Naive thymus-derived CD4-positive, alpha-beta T cell (primary cell): ENCODE results near the gene TNIK. TPM values are rescaled to one million over a fixed set of nuclear protein-coding genes. Genes with fewer than 3 reads are reported as not detected.

Experiments used
- ATAC-seq: fragments of 150-1000 bp; cut with Tn5 transposase; 2 replicates; pipeline ENCODE4 v1.10.0; 2021; ENCODE audit warnings: mild to moderate bottlenecking, moderate library complexity
- CTCF ChIA-PET: fragments of 350-600 bp; sonication (Branson Sonifier 250); formaldehyde crosslinking; loops from one replicate; lab custom pipeline; 2021; ENCODE audit warnings: antibody characterized with exemption; lab: Charles Lee
- POLR2A ChIA-PET: fragments of 350-600 bp; sonication (Branson Sonifier 250); formaldehyde crosslinking; loops from one replicate; lab custom pipeline; 2021; ENCODE audit warnings: antibody characterized with exemption, inconsistent platforms; lab: Charles Lee
- DNase-seq, 9 donors: peaks; one replicate each; pipeline versions ENCODE4 v3.0.0 to v3.0.0-alpha.2; 2020 to 2022; ENCODE audit warnings: mixed read lengths in 1 of 9
- H3K27ac ChIP-seq: one replicate; pipeline ENCODE4 v1.7.0; 2013; ENCODE audit warnings: mild to moderate bottlenecking, low read depth, low read length, moderate library complexity
- H3K27me3 ChIP-seq, 2 donors: one replicate each; pipeline ENCODE4 v1.7.0; 2013; ENCODE audit warnings: low read length in 2 of 2, mild to moderate bottlenecking in 2 of 2, moderate library complexity in 2 of 2; ENCODE audit not compliant: control insufficient read depth in 2 of 2, insufficient read depth in 2 of 2
- H3K36me3 ChIP-seq, 3 experiments: 1 replicate in 2 of 3; 2 replicates in 1 of 3; pipeline ENCODE4 v1.7.0; 2013; ENCODE audit warnings: low read length in 3 of 3, mild to moderate bottlenecking in 3 of 3, moderate library complexity in 1 of 3; ENCODE audit not compliant: insufficient read depth in 3 of 3, control insufficient read depth in 2 of 3
- H3K4me1 ChIP-seq, 2 donors: one replicate each; pipeline ENCODE4 v1.7.0; 2013; ENCODE audit warnings: low read length in 2 of 2, mild to moderate bottlenecking in 2 of 2, moderate library complexity in 1 of 2; ENCODE audit not compliant: control insufficient read depth in 2 of 2, insufficient read depth in 2 of 2
- H3K4me3 ChIP-seq: 2 replicates; pipeline ENCODE4 v1.7.0; 2013; ENCODE audit warnings: mild to moderate bottlenecking, low read length
- H3K9me3 ChIP-seq, 3 experiments: 1 replicate in 2 of 3; 2 replicates in 1 of 3; pipeline ENCODE4 v1.7.0; 2013; ENCODE audit warnings: low read length in 3 of 3; ENCODE audit not compliant: control insufficient read depth in 2 of 3
- H3K27ac Mint-ChIP-seq, 9 donors: one replicate each; pipeline ENCODE4 v1.8.0; 2020 to 2022; ENCODE audit warnings: mixed read lengths in 9 of 9, mild to moderate bottlenecking in 8 of 9, moderate library complexity in 5 of 9, inconsistent platforms in 2 of 9
- H3K27me3 Mint-ChIP-seq, 5 donors: one replicate each; pipeline ENCODE4 v1.8.0; 2021 to 2022; ENCODE audit warnings: mixed read lengths in 5 of 5, mild to moderate bottlenecking in 1 of 5
- H3K36me3 Mint-ChIP-seq, 5 donors: one replicate each; pipeline ENCODE4 v1.8.0; 2020 to 2022; ENCODE audit warnings: mixed read lengths in 5 of 5, mild to moderate bottlenecking in 3 of 5, inconsistent platforms in 1 of 5
- H3K4me1 Mint-ChIP-seq, 7 donors: one replicate each; pipeline ENCODE4 v1.8.0; 2020 to 2022; ENCODE audit warnings: mixed read lengths in 7 of 7, mild to moderate bottlenecking in 3 of 7, inconsistent platforms in 1 of 7
- H3K4me3 Mint-ChIP-seq, 10 donors: one replicate each; pipeline ENCODE4 v1.8.0; 2020 to 2022; ENCODE audit warnings: mild to moderate bottlenecking in 10 of 10, mixed read lengths in 10 of 10, moderate library complexity in 6 of 10, inconsistent platforms in 2 of 10
- H3K9me3 Mint-ChIP-seq, 11 donors: one replicate each; pipeline ENCODE4 v1.8.0; 2020 to 2022; ENCODE audit warnings: mixed read lengths in 11 of 11, mild to moderate bottlenecking in 4 of 11, inconsistent platforms in 1 of 11, moderate library complexity in 1 of 11
- intact Hi-C, 2 donors: fragments of 100-400 bp; cut with micrococcal nuclease; formaldehyde crosslinking; loops; one replicate each; pipeline ENCODE4 v1.15.1; 2023
- polyA plus RNA-seq, 2 donors: library from polyadenylated mRNA; unstranded; fragments of 300-500 nt; fragmentation: Illumina TruSeq; gene quantifications; one replicate each; pipeline ENCODE4 v1.2.3, GENCODE V29; 2021
- total RNA-seq, 6 experiments: library from RNA in 5 of 6; stranded (reverse) in 5 of 6; gene quantifications; 1 replicate in 5 of 6; 2 replicates in 1 of 6; pipeline ENCODE4 v1.2.3 and lab custom pipeline; 2021 to 2026

The TNIK gene
- total and polyA plus RNA-seq, 7 experiments from 2014 or later = 20.2 to 74.9 (median 66.3) TPM

- DNase-seq (no peak), ATAC-seq (no peak)
- ChIA-PET POLR2A (interaction anchor here (0.6 kb wide), 1 partner anchor 652 kb away, joined by 6 read pairs; no protein-coding TSS in a partner anchor), CTCF (interaction anchor here (0.6 kb wide), 1 partner anchor 132 kb away, joined by 3 read pairs; no protein-coding TSS in a partner anchor)
- H3K4me1 ChIP-seq = no peaks in the 10 kb centered on the region
- H3K9me3 Mint-ChIP-seq = peaks cover 0 to under 1% (median 0%) of the 10 kb centered on the region in 11 donors
- no peaks in the 10 kb centered on the region for H3K27me3 ChIP-seq
- no peak overlapping the region for H3K27ac Mint-ChIP-seq
- no peaks in the 10 kb centered on the region for H3K36me3 Mint-ChIP-seq
- no peaks in the 10 kb centered on the region for H3K9me3 ChIP-seq
- peaks cover 9 to 36% (median 29%) of the 10 kb centered on the region in 5 donors for H3K27me3 Mint-ChIP-seq
- H3K4me1 Mint-ChIP-seq = no peaks in the 10 kb centered on the region
- no peak overlapping the region for H3K27ac ChIP-seq
- H3K36me3 ChIP-seq = no peaks in the 10 kb centered on the region
- H3K4me3 Mint-ChIP-seq = no peak overlapping the region
- H3K4me3 ChIP-seq = no peak overlapping the region
- intact Hi-C loops = no loop called here
These were observed 413.4 kb downstream of the TNIK start for GRCh38 chr3:171046760-171047159.

GRCh38 chr3:171044835-171045793, 415.1 kb downstream of the TNIK start:
- Histone ChIP-seq H3K27ac (no peak overlapping the region), H3K27me3 (no peaks in the 10 kb centered on the region), H3K36me3 (no peaks in the 10 kb centered on the region), H3K4me3 (no peak overlapping the region), H3K4me1 (no peaks in the 10 kb centered on the region), H3K9me3 (no peaks in the 10 kb centered on the region)
- POLR2A ChIA-PET = no interaction called here
- Mint-ChIP-seq H3K4me3 (no peak overlapping the region), H3K36me3 (no peaks in the 10 kb centered on the region), H3K27ac (no peak overlapping the region), H3K4me1 (no peaks in the 10 kb centered on the region), H3K27me3 (peaks cover 9 to 42% (median 31%) of the 10 kb centered on the region in 5 donors), H3K9me3 (no peaks in the 10 kb centered on the region)
- ATAC-seq (no peak), DNase-seq (no peak)
- CTCF ChIA-PET = no interaction called here
- intact Hi-C loops = no loop called here

DNA sequence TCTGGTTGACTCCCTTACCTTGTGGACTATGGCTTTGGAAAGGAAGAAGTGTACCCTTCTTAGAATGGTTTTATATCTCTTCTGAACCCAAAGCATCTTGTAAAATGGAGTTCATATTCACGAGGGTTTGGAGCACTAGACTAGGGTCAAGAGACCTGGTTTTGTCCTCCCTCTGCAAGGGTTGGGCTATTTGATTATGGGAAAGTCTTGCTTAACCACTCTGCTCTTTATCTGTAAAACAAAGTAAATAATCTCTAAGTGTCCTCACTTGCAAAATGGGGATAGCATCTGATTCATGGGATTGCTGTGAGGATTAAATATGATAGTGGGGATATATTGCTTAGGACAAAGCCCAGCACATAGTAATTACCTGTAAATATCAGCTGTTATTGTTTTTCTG, 415.8 kb downstream of the TNIK start:
- H3K27me3 ChIP-seq = no peaks in the 10 kb centered on the region
- Mint-ChIP-seq H3K9me3 (no peaks in the 10 kb centered on the region), H3K36me3 (no peaks in the 10 kb centered on the region), H3K4me3 (no peak overlapping the region), H3K27me3 (peaks cover 12 to 37% (median 34%) of the 10 kb centered on the region in 5 donors), H3K27ac (no peak overlapping the region), H3K4me1 (no peaks in the 10 kb centered on the region)
- no peaks in the 10 kb centered on the region for H3K9me3 ChIP-seq
- intact Hi-C loops = no loop called here
- CTCF ChIA-PET = no interaction called here
- ATAC-seq (no peak), DNase-seq (no peak)
- no peaks in the 10 kb centered on the region for H3K4me1 ChIP-seq
- H3K36me3 ChIP-seq = no peaks in the 10 kb centered on the region
- H3K4me3 ChIP-seq = no peak overlapping the region
- H3K27ac ChIP-seq = no peak overlapping the region
- POLR2A ChIA-PET = no interaction called here

- Histone ChIP-seq H3K27me3 (no peaks in the 10 kb centered on the region), H3K4me3 (no peak overlapping the region), H3K4me1 (no peaks in the 10 kb centered on the region), H3K36me3 (no peaks in the 10 kb centered on the region), H3K27ac (no peak overlapping the region), H3K9me3 (no peaks in the 10 kb centered on the region)
- ChIA-PET POLR2A (no interaction called here), CTCF (no interaction called here)
- ATAC-seq (no peak), DNase-seq (no peak)
- Mint-ChIP-seq H3K27ac (no peak overlapping the region), H3K27me3 (peaks cover 31 to 46% (median 42%) of the 10 kb centered on the region in 5 donors), H3K4me3 (no peak overlapping the region), H3K36me3 (no peaks in the 10 kb centered on the region), H3K9me3 (no peaks in the 10 kb centered on the region), H3K4me1 (no peaks in the 10 kb centered on the region)
- intact Hi-C loops = no loop called here
These were observed 420.5 kb downstream of the TNIK start for GRCh38 chr3:171039674-171040073.

GRCh38 chr3:171038342-171038741, 421.9 kb downstream of the TNIK start:
- Histone ChIP-seq H3K27ac (no peak overlapping the region), H3K27me3 (no peaks in the 10 kb centered on the region), H3K36me3 (no peaks in the 10 kb centered on the region), H3K9me3 (no peaks in the 10 kb centered on the region), H3K4me3 (no peak overlapping the region), H3K4me1 (no peaks in the 10 kb centered on the region)
- CTCF ChIA-PET = no interaction called here
- DNase-seq = no peak
- POLR2A ChIA-PET = no interaction called here
- Mint-ChIP-seq H3K4me1 (no peaks in the 10 kb centered on the region), H3K27ac (no peak overlapping the region), H3K9me3 (no peaks in the 10 kb centered on the region), H3K27me3 (peaks cover 28 to 51% (median 49%) of the 10 kb centered on the region in 5 donors), H3K36me3 (no peaks in the 10 kb centered on the region), H3K4me3 (no peak overlapping the region)
- intact Hi-C loops = no loop called here
- no peak for ATAC-seq

GRCh38 chr3:171028779-171029232, 431.4 kb downstream of the TNIK start:
- no peaks in the 10 kb centered on the region for H3K9me3 ChIP-seq
- H3K4me3 ChIP-seq = peak overlapping the region; percentile 25
- H3K4me1 ChIP-seq = no peaks in the 10 kb centered on the region
- no peaks in the 10 kb centered on the region for H3K9me3 Mint-ChIP-seq
- H3K27ac Mint-ChIP-seq = no peak overlapping the region
- ChIA-PET CTCF (interaction anchor here (0.6 kb wide), 1 partner anchor 584 kb away, joined by 6 read pairs; no protein-coding TSS in a partner anchor), POLR2A (no interaction called here)
- H3K36me3 Mint-ChIP-seq = no peaks in the 10 kb centered on the region
- intact Hi-C loops = no loop called here
- ATAC-seq (peak; percentile 8), DNase-seq (no peak)
- H3K27me3 ChIP-seq = peaks cover 0 to 4% of the 10 kb centered on the region in 2 donors
- no peaks in the 10 kb centered on the region for H3K36me3 ChIP-seq
- H3K27me3 Mint-ChIP-seq = peaks cover 0 to 27% (median 14%) of the 10 kb centered on the region in 5 donors
- H3K4me3 Mint-ChIP-seq = no peak overlapping the region
- H3K27ac ChIP-seq = no peak overlapping the region
- peaks cover 0 to 6% (median 0%) of the 10 kb centered on the region in 7 donors for H3K4me1 Mint-ChIP-seq
